ENCODE data around the gene NUCB2. TPM values are rescaled to one million over a fixed set of nuclear protein-coding genes. Genes with fewer than 3 reads are reported as not detected.
"Not testable (repeated sequence)": the region's sequence is repeated elsewhere in the genome, so short reads cannot be mapped to it uniquely, and the experiment has no call there.

NUCB2 gene
- 72.7 and 74.6 TPM in 2 replicates for total RNA-seq (2014; rRNA removed; shearing (Covaris generic))
- polyA plus RNA-seq (2014; cell fraction: nucleus; rRNA removed) = 29.1 and 52.5 TPM in 2 replicates

DNA sequence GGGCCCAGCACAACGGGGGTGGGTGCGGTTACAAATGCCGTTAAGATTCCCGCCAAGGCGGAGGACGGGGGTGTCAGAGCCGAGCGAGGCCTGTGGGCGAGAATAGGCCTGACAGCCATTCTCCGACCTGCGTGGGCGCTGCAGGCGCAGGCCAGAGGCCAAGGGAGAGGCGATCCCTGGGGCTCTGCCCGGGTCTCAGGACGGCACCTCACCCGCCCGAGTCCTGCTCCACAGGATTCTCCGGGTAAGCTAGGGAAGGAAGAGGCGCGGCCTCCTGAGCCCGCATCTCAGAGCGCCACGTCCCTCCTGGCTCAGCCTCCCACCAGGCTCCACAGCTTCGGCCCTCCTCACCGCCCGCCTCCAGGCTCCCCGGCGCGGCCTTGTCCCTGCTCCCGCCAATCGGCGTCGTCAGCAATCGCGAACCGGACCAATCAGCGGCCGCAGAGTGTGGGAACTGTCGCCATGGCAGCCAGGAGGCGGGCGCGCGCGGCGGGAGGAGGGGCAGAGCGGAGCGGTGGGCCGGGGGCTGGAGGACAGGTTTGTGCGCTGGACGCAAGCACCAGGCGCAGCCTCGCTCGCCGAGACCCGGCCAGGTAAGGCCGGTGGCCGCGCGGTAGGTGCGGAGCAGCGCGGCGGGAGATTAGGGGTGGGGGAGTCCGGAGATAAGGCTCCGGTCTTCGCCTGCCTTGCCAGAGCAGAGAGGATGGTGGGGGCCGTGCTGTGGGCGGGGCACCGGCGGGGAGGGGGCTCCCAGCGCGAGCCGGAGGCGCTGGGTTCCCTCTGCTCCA, at the start of gene NUCB2:
NUCB2 (plus strand) TSS at position 504 of the 788 bp plus-strand sequence. CDS start 18,585 bp downstream, outside the sequence.
- DNase-seq (ENCODE audit: extremely low read depth, low read depth) = peak; percentile 91

DNA sequence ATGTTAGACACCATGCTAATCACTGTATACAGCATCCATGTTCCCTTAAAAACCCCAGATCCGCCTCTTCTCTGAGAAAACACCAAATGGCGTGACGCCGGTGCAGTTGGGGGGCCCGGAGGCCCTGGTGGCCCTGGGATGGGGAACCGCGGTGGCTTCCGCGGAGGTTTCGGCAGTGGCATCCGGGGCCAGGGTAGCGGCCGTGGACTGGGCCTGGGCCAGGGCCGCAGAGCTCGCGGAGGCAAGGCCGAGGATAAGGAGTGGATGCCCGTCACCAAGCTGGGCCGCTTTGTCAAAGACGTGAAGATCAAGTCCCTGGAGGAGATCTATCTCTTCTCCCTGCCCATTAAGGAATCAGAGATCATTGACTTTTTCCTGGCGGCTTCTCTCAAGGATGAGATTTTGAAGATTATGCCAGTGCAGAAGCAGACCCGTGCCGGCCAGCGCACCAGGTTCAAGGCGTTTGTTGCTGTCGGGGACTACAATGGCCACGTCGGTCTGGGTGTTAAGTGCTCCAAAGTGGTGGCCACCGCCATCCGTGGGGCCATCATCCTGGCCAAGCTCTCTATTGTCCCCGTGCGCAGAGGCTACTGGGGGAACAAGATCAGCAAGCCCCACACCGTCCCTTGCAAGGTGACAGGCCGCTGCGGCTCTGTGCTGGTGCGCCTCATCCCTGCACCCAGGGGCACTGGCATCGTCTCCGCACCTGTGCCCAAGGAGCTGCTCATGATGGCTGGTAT, 48.2 kb upstream of the NUCB2 start:
- DNase-seq (ENCODE audit: extremely low read depth, low read depth) = not testable (repeated sequence)

DNA sequence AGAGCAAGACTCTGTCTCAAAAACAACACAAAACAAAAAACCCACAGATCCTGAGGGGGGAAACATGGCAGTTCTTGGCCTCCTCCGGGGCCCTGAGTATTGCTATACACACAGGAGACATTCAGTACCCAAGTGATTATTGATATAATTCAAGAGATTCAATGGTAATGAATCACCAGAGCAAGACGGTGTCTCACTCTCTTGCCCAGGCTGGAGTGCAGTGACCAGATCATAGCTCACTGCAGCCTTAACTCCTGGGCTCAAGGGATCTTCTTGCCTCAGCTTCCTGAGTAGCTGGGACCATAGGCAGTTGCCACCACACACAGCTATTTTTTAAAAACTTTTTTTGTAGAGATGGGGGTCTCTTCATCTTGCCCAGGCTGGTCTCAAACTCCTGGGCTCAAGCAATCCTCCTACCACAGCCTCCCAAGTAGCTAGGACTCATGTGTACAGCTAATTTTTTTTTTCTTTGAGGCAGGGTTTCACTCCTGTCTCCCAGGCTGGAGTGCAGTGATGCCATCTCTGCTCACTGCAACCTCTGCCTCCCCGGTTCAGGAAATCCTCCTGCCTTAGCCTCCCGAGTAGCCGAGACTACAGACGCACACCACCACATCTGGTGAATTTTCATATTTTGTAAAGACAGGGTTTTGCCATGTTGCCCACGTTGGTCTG, 46.9 kb upstream of the NUCB2 start:
- DNase-seq (ENCODE audit: extremely low read depth, low read depth) = no peak

DNA sequence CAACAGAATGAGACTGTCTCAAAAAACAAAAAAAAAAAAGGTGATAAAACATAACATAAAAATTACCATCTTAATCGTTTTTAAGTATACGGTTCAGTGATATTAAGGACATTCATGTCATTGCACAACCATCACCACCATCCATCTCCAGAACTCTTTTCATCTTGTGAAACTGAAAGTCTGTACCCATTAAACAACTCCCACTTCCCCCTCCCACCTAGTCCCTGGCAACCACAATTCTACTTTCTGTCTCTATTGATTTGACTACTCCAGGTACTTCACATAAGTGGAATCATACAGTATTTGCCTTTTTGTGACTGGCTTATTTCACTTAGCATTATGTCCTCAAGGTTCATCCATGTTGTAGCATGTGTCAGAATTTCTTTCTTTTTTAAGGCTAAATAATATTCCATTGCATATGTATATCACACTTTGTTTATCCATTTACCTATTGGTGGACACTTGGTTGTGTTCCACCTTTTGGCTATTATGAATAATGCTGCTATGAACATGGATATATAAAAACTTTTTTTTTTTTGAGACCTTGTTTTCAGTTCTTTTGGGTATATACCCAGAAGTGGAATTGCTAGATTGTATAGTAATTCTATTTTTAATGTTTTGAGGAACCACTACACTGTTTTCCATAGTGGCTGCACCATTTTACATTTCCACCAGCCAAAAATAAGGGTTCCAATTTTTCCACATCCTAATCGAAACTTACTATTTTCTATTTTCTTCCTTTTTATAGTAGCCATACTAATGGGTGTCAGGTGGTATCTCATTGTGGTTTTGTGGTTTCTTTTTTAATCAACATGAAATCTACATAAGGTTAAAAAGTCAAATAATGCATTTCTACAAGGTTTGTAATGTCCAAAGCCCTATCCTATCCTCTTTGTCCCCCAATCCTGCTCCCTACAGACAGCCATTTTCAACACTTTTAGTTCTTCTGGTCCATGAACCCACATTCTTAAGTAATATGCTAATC, 45.4 kb upstream of the NUCB2 start:
- DNase-seq (ENCODE audit: extremely low read depth, low read depth) = no peak

DNA sequence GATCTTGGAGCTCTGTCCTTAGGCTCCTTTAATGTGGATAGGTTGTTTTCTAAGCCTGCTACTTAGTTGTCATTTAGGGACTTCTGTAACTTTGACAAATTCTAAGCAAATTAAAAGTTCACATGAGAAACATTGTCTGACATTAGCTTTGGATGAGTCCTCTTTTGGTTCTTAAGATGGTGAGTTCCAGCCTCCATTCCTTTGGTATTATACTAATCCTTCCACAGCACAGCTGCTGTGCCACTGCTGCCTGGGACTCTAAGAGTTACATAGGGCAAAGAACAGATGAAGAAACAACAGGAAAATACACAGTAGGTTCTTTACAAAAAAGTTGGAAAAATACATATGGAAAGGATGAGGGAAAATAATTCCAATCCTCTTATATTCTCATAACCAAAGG, 43.4 kb upstream of the NUCB2 start:
- DNase-seq (ENCODE audit: extremely low read depth, low read depth) = no peak

DNA sequence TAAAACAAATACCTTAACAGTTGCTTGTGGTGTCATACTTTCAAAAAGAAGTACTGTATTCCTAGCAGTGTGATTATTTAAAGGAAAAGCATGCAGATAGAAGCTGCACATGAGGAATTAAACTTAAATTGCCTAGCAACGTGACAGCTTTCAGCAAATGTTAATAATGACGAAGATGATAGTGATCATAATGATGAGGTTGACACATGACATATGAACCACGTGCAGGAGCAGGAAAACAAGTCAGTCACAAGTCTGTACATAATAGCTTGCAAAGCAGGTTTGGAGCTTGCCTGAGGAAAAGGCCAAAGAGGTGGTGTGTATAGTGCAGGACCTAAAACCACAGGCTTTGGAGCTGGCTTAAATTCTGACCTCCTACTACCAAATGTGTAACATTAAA, 38.2 kb upstream of the NUCB2 start:
- no peak for DNase-seq (ENCODE audit: extremely low read depth, low read depth)

DNA sequence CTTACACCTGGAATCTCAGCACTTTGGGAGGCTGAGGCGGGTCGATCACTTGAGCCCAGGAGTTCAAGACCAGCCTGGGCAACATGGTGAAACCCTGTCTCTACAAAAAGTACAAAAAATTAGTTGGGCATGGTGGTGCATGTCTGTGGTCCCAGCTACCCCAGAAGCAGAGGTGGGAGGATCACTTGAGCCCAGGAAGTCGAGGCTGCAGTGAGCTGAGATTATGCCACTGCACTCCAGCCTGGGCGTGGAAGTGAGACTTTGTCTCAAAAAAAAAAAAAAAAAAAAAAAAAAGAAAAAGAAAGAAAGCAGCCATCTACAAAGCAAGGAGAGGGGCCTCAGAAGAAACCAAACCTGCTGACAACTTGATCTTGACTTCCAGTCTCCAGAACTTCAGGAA, 36.6 kb upstream of the NUCB2 start:
- not testable (repeated sequence) for DNase-seq (ENCODE audit: extremely low read depth, low read depth)

DNA sequence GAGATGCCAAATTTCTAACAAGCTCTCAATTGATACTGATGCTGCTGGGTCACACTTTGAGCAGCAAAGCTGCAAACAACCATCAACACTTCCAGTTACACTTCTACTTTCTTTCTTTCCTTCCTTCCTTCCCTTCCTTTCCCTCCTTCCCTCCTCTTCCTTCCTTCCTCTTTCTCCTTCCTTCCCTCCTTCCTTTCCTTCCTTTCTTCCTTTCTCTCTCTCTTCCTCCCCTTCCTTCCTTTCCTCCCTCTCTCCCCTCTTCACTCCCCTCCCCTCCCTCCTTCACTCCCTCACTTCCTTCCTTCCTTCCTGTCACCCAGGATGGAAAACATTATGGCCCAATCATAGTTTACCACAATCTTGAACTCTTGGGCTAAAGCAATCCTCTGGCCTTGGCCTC, 35.8 kb upstream of the NUCB2 start:
- no peak for DNase-seq (ENCODE audit: extremely low read depth, low read depth)

DNA sequence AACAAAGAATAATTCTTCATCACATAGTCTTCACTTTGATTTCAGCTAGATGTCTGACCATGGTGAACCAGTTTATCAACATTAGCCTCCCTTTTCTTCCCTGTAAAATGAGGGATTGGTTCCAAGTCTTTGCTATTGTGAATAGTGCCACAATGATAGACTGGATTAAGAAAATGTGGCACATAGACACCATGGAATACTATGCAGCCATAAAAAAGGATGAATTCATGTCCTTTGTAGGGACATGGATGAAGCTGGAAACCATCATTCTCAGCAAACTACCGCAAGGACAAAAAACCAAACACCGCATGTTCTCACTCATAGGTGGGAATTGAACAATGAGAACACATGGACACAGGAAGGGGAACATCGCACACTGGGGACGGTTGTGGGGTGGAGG, 33.6 kb upstream of the NUCB2 start:
- DNase-seq (ENCODE audit: extremely low read depth, low read depth) = not testable (repeated sequence)

DNA sequence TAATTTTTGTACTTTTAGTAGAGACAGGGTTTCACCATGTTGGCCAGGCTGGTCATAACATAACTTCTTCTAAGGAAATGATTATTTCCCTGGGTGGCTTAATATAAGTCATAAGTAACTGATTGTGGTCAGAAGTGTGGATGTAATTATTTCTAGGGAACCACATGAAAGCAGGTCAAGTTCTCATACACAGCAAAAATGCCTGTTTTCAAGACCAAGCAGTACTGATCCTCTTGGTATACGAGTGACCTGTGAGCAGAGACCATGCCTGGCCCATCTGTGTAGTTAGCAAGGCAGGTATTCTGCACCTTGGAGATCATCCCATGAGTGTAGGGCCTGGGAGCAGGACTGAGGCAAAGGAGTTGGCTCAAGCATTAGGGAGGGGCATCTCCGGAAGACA, 32.5 kb upstream of the NUCB2 start:
- DNase-seq (ENCODE audit: extremely low read depth, low read depth) = no peak

DNA sequence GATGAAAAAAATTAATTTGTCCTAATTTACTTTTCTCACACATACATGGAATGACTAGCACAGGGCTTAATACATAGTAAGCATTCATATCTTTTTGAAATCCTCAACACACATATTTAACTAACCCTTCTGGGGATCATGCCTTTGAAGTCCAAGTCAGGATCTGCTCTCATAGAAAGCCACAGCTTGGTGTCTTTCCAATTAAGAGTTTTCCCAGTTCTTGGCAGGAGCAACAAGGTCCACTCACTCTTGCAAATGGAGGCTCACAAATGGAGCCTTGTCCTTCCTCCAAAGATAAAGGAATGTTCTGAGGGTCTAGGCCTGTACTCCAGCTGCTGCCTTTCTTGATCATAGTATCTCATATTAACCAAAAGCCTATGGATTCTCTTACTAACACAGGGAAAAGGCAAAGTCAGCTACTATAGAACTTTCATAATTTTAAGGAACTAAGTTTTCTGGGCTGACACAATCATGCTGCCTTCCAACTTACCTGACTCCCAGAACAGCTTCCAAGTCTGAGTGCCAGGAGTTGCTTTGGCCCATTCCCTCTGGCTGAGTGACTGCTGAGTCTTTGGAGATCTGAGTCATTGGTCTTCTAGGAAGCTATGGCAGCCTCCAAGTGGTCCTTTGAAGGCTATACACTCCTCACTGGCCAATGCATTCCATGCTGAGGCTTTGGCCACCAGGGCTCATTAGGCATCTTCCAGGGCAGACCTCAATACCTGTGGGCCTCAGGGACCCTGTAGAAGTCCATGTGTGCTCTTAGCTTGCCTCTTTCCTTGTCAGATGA, 25.8 kb upstream of the NUCB2 start:
- no peak for DNase-seq (ENCODE audit: extremely low read depth, low read depth)

DNA sequence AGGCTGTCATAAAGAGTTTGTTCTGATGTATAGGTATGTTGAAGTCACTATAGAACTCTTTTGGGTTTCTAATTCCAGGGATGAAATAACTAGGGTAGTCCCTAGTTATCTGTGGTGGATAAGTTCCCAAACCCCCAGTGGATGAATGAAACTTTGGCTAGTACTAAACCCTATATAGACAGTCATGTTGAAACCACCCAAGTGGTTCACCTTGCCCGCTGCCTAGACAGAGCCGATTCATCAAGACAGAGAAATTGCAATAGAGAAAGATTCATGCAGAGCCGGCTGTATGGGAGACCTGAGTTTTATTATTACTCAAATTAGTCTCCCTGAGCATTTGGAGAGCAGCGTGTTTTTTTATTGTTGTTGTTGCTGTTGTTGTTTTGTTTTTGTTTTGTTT, 23.8 kb upstream of the NUCB2 start:
- no peak for DNase-seq (ENCODE audit: extremely low read depth, low read depth)

DNA sequence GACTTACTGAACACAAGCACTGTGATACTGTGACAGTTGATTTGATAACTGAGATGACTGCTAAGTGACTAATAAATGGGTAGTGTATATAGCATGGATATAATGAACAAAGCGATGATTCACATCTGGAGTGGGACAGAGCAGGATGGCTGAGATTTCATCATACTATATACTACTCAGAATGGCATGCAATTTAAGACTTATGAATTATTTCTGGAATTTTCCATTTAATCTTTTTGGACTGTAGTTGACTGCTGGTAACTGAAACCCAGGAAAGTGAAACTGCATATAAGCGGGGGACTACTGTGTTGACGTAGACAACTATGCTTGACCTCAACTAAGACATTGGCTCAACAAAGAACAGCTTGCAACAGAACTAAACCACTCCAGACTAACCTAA, 20.0 kb upstream of the NUCB2 start:
- no peak for DNase-seq (ENCODE audit: extremely low read depth, low read depth)

DNA sequence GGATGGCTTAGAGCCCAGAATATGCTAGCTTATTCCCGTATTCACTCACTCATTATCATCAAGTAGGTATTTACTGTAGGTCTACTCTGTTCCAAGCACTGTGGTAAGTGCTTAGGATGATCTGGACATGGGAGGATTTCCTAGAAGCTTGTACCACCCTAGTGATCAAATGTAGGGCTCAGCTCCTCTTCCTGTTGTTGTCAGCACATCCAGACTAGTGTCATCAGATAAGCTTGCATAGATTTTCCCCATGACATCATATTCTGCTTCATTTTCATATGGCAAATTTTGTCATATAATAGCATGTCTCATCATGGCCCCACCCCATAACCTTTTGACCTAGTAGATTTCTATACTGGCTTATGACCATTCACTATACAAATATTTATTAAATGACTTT, 19.3 kb upstream of the NUCB2 start:
- DNase-seq (ENCODE audit: extremely low read depth, low read depth) = no peak

DNA sequence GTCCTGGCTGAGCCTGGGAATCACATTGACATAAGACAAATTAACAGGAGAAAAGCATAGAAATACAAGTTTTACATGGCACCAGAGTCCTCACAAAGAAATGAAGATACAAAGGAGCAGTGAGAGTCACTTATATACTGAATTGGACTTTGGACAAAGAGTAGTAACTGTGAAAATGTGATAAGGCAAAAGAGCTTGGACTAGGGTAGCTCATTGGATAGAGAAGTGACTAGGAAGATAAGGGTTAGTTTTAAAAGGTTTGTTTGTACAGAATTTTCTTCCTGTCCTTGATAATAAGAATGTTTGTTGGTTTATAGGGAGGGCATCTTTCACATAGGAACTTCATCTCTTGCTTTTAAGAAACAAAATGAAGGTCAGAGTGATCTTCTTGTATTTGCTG, 17.9 kb upstream of the NUCB2 start:
- no peak for DNase-seq (ENCODE audit: extremely low read depth, low read depth)

DNA sequence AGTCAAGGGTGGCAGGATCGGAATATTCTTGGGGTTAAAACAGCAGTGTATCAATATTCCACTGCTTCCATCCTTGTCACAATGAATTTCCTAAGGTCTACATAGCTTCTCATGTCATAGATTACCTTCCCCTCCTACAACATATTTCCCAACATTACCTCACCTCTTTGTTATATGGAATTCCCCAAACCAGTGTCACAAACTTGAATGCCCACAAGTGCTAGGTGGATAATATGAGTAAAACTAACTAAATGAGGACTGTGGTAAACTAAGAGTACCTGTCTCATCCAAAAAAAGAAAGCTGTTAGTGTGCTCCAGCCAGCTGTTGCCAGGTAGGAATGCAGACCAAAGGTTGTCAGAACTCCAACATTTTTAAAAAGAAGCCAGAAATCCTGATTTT, 17.0 kb upstream of the NUCB2 start:
- no peak for DNase-seq (ENCODE audit: extremely low read depth, low read depth)

DNA sequence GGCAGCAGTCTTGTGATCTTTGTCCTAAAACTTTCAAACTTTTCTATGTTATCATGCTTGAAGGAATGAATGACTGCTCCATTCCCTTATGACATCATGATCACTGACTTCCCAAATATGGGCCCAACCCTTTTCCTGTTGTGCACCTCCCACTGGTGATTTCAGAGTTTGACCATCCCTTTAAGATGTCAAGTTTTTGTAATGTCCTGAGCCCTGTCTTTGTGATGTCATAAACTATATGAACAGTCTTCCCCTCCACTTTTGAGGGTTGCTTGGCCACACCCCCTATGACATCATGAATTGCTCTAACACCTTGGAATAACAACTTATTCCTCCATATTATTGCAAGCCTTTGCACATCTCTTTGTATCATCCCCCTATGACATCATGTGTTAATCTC, 16.5 kb upstream of the NUCB2 start:
- DNase-seq (ENCODE audit: extremely low read depth, low read depth) = no peak

DNA sequence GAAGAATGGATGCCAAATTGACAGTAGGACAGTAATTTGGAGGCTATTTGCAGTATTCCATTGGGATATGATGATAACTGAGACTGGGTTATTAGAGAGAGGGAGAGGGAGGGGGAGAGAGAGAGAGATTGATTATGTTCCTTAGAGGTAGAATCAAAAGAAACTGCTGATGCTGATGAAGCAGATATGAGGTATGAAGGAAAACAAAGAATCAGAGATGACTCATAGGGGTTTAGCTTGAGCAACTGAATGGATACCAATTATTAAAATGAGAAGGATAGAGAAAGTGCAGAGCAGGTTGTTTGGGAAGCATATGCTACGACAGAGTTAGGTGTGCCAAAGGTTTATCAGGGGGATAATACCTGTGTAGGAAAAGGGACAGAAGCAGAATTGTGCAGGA, 12.8 kb upstream of the NUCB2 start:
- DNase-seq (ENCODE audit: extremely low read depth, low read depth) = no peak

DNA sequence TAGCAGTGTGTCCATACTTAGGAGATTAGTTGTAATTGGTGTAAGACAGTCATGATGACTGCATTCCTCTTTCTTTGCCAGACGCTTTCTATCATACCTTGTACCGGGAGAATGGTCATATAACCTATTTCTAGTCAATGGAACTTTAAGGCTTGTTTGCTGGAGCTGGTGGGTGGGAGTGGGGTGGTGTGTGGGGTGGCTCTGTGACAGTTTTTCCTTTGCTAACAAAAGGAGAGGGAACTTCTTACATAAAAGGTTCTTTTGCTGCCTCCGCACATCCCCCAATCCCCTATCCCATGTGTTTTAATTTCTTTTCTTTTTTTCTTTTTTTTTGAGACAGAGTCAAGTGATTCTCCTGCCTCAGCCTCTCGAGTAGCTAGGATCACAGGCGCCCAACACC, 9.8 kb upstream of the NUCB2 start:
- no peak for DNase-seq (ENCODE audit: extremely low read depth, low read depth)

DNA sequence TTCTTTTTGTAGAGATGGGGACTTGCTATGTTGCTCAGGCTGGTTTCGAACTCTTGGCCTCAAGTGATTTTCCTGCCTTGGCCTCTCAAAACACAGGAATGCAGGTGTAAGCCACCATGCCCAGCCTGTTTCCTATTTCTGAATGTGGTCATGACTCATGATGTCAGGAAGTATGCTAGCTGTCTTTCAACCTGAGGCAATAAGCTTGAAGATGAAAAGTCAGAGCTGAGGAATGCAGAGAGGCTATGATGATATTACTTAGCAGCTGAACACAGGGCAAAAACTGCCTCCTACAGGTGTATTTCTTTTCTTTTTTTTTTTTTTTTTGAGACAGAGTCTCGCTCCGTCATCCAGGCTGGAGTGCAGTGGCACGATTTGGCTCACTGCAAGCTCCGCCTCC, 9.0 kb upstream of the NUCB2 start:
- no peak for DNase-seq (ENCODE audit: extremely low read depth, low read depth)
